Astrocyte (in vitro differentiated cells and primary cell): Measurements from ENCODE around the gene TRIB2.

ENCODE experiments used
- EZH2 ChIP-seq: IDR thresholded peaks from 2 replicates; pipeline ENCODE4 v1.6.1; 2012; ENCODE audit warnings: mild to moderate bottlenecking, low read length, inconsistent platforms; ENCODE audit not compliant: insufficient read depth
- TF ChIP-seq, protein P1 (sequence below): IDR thresholded peaks from 2 replicates; pipeline ENCODE4 v1.5.1; 2011; ENCODE audit warnings: low read depth, mild to moderate bottlenecking, inconsistent platforms, low read length, moderate library complexity; ENCODE audit not compliant: insufficient read depth

GRCh38 chr2:12737297-12737696 lies 20.6 kb downstream of the TRIB2 start:
- TF ChIP-seq, protein P1, sequence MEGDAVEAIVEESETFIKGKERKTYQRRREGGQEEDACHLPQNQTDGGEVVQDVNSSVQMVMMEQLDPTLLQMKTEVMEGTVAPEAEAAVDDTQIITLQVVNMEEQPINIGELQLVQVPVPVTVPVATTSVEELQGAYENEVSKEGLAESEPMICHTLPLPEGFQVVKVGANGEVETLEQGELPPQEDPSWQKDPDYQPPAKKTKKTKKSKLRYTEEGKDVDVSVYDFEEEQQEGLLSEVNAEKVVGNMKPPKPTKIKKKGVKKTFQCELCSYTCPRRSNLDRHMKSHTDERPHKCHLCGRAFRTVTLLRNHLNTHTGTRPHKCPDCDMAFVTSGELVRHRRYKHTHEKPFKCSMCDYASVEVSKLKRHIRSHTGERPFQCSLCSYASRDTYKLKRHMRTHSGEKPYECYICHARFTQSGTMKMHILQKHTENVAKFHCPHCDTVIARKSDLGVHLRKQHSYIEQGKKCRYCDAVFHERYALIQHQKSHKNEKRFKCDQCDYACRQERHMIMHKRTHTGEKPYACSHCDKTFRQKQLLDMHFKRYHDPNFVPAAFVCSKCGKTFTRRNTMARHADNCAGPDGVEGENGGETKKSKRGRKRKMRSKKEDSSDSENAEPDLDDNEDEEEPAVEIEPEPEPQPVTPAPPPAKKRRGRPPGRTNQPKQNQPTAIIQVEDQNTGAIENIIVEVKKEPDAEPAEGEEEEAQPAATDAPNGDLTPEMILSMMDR = no peak
- TF ChIP-seq EZH2 = no peak
